ENCODE measurements around the gene NTM.

GRCh38 chr11:131409345-131409744, 38.9 kb downstream of the NTM start:
- TF ChIP-seq, protein P1, sequence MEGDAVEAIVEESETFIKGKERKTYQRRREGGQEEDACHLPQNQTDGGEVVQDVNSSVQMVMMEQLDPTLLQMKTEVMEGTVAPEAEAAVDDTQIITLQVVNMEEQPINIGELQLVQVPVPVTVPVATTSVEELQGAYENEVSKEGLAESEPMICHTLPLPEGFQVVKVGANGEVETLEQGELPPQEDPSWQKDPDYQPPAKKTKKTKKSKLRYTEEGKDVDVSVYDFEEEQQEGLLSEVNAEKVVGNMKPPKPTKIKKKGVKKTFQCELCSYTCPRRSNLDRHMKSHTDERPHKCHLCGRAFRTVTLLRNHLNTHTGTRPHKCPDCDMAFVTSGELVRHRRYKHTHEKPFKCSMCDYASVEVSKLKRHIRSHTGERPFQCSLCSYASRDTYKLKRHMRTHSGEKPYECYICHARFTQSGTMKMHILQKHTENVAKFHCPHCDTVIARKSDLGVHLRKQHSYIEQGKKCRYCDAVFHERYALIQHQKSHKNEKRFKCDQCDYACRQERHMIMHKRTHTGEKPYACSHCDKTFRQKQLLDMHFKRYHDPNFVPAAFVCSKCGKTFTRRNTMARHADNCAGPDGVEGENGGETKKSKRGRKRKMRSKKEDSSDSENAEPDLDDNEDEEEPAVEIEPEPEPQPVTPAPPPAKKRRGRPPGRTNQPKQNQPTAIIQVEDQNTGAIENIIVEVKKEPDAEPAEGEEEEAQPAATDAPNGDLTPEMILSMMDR (conservative IDR thresholded peaks at IDR 0.05 in 1 of 2, IDR thresholded peaks at IDR 0.05 in 1 of 2; ENCODE audit: low read depth in 1 of 2, low read length in 2 of 2), result no peak
- no peak for TF ChIP-seq EZH2 (IDR thresholded peaks at IDR 0.05; ENCODE audit: low read length, missing control alignments)
